Measurements from ENCODE around the gene CAPSL.

GRCh38 chr5:35899800-35900199, 38.6 kb downstream of the CAPSL start:
- TF ChIP-seq CTCF (IDR thresholded peaks at IDR 0.05) (no peak), POLR2A (IDR thresholded peaks at IDR 0.05) (no peak)
